Sigmoid colon (tissue), 7 donors: ENCODE measurements around the gene ALOX15B. TPM values are rescaled to one million over a fixed set of nuclear protein-coding genes. Genes with fewer than 3 reads are reported as not detected.
A peak's percentile ranks its signal among the peaks of the same experiment; 100 is the strongest.

Source experiments
- DNase-seq: peaks from one replicate; pipeline ENCODE4 v3.0.0-alpha.2; 2019
- H3K27ac ChIP-seq, 4 donors: fragments of 200-600 bp; sonication (generic); one replicate each; pipeline ENCODE4 v1.5.1; 2016 to 2019; ENCODE audit warnings: mild to moderate bottlenecking in 1 of 4
- H3K27me3 ChIP-seq, 3 donors: fragments of 200-600 bp; sonication (generic); one replicate each; pipeline ENCODE4 v1.5.1; 2019; ENCODE audit warnings: mild to moderate bottlenecking in 1 of 3
- H3K36me3 ChIP-seq, 4 donors: fragments of 200-600 bp; sonication (generic); one replicate each; pipeline ENCODE4 v1.5.1; 2016 to 2019
- H3K4me1 ChIP-seq, 4 donors: fragments of 200-600 bp; sonication (generic); one replicate each; pipeline ENCODE4 v1.5.1; 2017 to 2019
- H3K4me3 ChIP-seq, 4 donors: fragments of 200-600 bp; sonication (generic); one replicate each; pipeline ENCODE4 v1.5.1; 2017 to 2019; ENCODE audit warnings: mild to moderate bottlenecking in 2 of 4, moderate library complexity in 1 of 4
- H3K9me3 ChIP-seq, 4 donors: fragments of 200-600 bp in 3 of 4; sonication (generic) in 3 of 4; one replicate each; pipeline versions ENCODE4 v1.5.1 to v1.6.1; 2013 to 2019
- EP300 ChIP-seq, 4 donors: sonication (generic); formaldehyde crosslinking; IDR thresholded peaks; one replicate each; pipeline ENCODE4 v1.6.1; 2017; ENCODE audit warnings: antibody characterized with exemption in 4 of 4
- POLR2A ChIP-seq, 2 donors: fragments of 450-650 bp; IDR thresholded peaks; one replicate each; pipeline ENCODE4 v1.6.1; 2016; ENCODE audit warnings: antibody characterized with exemption in 2 of 2, mild to moderate bottlenecking in 2 of 2, moderate library complexity in 2 of 2
- POLR2AphosphoS5 ChIP-seq, 4 donors: sonication (generic); formaldehyde crosslinking; IDR thresholded peaks; one replicate each; pipeline ENCODE4 v1.6.1; 2017; ENCODE audit warnings: antibody characterized with exemption in 4 of 4
- WGBS, 2 donors: extraction: QIAGEN DNeasy Blood & Tissue Kit; methylation state at CpG; one replicate each; pipeline ENCODE4 v1.1.7; 2013; 5-methylcytosine and 5-hydroxymethylcytosine counted together
- intact Hi-C: fragments of 100-400 bp; cut with DNase I; formaldehyde crosslinking; loops from one replicate; pipeline ENCODE4 v1.15.1; 2023
- polyA plus RNA-seq, 3 donors: library from polyadenylated mRNA; stranded (reverse); fragments of 200-250 nt; gene quantifications; one replicate each; pipeline ENCODE4 v1.2.3, GENCODE V29; 2013
- total RNA-seq, 4 donors: library from RNA; depleted of rRNA; stranded (reverse); fragments of >200 nt; gene quantifications; one replicate each; pipeline ENCODE4 v1.1.0, GENCODE V29; 2016
- TF ChIP-seq, protein P1 (sequence below), 4 experiments: fragments of 450-650 bp in 3 of 4; fragments of 200-600 bp in 1 of 4; IDR thresholded peaks; one replicate each; pipeline ENCODE4 v1.5.1; 2016 to 2019; ENCODE audit warnings: antibody characterized with exemption in 4 of 4, mild to moderate bottlenecking in 3 of 4, moderate library complexity in 2 of 4
- donor health status: healthy with polysubstance abuse.
- donor health status: Bipolar disorder and iron deficiency.
- donor health status: healthy.

ALOX15B gene
- total and polyA plus RNA-seq, 7 donors = 1.2 to 5.3 (median 3.2) TPM

DNA sequence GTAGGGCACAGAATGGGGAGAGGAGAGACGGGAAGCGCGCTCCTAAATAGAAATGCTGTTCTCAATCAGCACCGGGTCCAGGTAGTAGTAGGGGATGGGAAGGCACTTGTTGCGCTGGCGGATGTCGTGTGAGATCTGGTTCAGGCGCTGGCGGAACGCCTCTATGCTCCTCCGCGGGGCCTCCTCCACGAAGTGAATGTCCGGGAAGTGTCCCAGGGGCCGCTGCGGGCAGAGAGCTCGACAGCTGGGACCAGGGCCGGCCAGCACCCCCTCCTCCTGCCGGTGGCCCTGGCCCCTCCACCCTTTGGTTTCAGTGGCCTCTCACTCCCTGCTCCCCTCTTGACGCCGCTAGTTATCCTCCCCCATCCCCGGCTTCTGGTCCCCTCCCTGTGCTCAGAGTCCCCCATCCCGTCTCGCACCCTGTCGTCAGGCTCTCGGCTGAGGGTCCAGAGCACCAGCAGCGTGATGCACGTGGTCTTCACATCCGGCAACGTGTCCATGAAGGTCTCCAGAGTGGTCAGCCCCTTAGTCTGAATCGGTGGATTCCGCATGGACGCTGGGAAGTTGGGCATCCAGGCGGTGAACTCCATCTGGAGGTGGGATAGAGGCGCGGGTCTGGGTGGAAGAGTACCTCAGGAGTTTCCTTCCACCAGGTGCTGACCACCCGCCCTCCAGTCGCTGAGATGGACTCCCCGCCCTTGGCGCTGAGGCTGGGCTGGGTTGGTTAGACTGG, 34.0 kb downstream of the ALOX15B start:
- Histone ChIP-seq H3K27ac (no peak overlapping the region), H3K4me3 (no peak overlapping the region), H3K9me3 (no peaks in the 10 kb centered on the region), H3K27me3 (peaks cover 16 to 76% (median 69%) of the 10 kb centered on the region in 3 donors), H3K36me3 (no peaks in the 10 kb centered on the region), H3K4me1 (peaks cover 0 to 20% (median 17%) of the 10 kb centered on the region in 4 donors)
- intact Hi-C loops = loop anchor here (10.0 kb wide), 1 partner anchor 232 kb away; no protein-coding TSS in a partner anchor
- TF ChIP-seq POLR2A (IDR thresholded peaks at IDR 0.05) (no peak), POLR2AphosphoS5 (IDR thresholded peaks at IDR 0.05) (no peak), EP300 (IDR thresholded peaks at IDR 0.05) (no peak)
- TF ChIP-seq, protein P1, sequence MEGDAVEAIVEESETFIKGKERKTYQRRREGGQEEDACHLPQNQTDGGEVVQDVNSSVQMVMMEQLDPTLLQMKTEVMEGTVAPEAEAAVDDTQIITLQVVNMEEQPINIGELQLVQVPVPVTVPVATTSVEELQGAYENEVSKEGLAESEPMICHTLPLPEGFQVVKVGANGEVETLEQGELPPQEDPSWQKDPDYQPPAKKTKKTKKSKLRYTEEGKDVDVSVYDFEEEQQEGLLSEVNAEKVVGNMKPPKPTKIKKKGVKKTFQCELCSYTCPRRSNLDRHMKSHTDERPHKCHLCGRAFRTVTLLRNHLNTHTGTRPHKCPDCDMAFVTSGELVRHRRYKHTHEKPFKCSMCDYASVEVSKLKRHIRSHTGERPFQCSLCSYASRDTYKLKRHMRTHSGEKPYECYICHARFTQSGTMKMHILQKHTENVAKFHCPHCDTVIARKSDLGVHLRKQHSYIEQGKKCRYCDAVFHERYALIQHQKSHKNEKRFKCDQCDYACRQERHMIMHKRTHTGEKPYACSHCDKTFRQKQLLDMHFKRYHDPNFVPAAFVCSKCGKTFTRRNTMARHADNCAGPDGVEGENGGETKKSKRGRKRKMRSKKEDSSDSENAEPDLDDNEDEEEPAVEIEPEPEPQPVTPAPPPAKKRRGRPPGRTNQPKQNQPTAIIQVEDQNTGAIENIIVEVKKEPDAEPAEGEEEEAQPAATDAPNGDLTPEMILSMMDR (IDR thresholded peaks at IDR 0.05) = no peak
- 10 to 72% methylated on average over 40 of the region's 40 CpGs for WGBS, 2 donors
- no peak for DNase-seq

DNA sequence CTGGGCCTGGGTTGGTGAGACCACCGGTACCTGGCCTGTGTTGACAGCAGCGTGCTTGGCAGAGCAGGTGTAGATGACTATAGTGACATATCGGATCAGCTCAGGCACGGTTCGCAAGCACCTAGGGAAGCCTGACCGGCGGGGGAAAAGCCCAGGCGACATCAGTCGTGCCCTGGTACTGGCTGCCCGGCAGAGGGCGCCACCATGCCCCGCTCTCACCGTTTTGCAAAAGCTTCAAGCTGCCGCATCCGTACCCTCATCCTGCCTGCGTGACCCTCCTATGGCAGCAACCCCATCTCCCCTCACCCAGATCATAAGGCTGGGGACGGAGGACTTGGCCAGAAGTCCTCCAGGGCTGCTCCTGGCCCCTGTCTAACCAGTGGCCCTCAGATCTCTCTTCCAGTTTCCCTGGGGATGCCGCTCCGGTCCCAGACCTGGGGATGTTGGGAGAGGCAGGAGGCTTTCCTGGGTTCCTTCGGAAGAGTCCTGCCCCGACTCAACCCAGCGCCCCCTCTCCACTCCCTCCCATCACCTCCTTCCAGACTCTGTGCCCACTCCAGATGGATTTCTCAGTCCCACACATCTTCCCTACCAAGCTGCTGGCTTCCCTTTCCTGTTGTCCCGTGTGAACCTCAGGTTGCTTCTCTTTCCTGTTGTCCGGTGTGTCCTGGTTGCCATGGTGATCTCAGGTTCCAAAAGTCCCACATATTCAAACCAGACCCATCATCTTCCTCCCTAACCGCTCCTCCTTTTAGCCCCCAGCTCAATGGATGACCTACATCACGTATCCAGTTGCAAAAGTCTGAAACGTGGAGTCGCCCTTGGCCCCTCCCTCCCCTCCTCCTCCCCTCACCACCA, 35.0 kb downstream of the ALOX15B start:
- peak; percentile 78 for DNase-seq
- Histone ChIP-seq H3K36me3 (no peaks in the 10 kb centered on the region), H3K9me3 (no peaks in the 10 kb centered on the region), H3K27me3 (peaks cover 16 to 86% (median 77%) of the 10 kb centered on the region in 3 donors), H3K4me3 (no peak overlapping the region), H3K4me1 (peaks cover 0 to 20% (median 17%) of the 10 kb centered on the region in 4 donors), H3K27ac (no peak overlapping the region)
- TF ChIP-seq, protein P1 (IDR thresholded peaks at IDR 0.05) = peak; percentile 17 to 86 (median 52)
- TF ChIP-seq POLR2A (IDR thresholded peaks at IDR 0.05) (no peak), POLR2AphosphoS5 (IDR thresholded peaks at IDR 0.05) (no peak), EP300 (IDR thresholded peaks at IDR 0.05) (no peak)
- intact Hi-C loops = loop anchor here (10.0 kb wide), 1 partner anchor 231 kb away; no protein-coding TSS in a partner anchor
- WGBS, 2 donors = 6 to 21% methylated on average over 28 of the region's 28 CpGs

DNA sequence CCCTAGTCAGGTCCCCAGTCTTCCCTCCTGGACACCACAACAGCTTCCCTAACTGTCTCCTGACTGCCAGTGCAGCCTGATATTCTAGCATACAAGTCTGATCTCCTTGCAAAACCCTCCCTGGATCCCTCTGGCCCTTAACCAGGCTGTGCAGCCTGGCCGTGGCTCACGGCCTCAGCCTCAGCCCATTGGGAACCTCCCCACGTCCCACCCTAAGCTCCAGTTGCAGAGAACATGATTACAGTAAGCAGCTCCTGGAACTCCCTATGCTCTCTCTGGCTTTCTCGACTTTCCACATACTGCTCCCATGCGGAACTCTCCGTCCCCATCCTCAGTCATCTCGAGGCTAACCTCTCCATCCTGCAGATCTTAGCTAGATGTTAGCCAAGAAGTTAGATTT, 35.7 kb downstream of the ALOX15B start:
- WGBS, 2 donors = 70 to 85% methylated on average over 7 of the region's 7 CpGs
- intact Hi-C loops = loop anchor here (10.0 kb wide), 1 partner anchor 230 kb away; no protein-coding TSS in a partner anchor
- peaks cover 21 to 93% (median 82%) of the 10 kb centered on the region in 3 donors for H3K27me3 ChIP-seq
- H3K27ac ChIP-seq = no peak overlapping the region
- no peak overlapping the region for H3K4me3 ChIP-seq
- peaks cover 0 to 26% (median 22%) of the 10 kb centered on the region in 4 donors for H3K4me1 ChIP-seq
- no peaks in the 10 kb centered on the region for H3K36me3 ChIP-seq
- peak; percentile 20 for DNase-seq
- H3K9me3 ChIP-seq = no peaks in the 10 kb centered on the region
- TF ChIP-seq EP300 (IDR thresholded peaks at IDR 0.05) = no peak
- TF ChIP-seq, protein P1 (IDR thresholded peaks at IDR 0.05) = no peak

DNA sequence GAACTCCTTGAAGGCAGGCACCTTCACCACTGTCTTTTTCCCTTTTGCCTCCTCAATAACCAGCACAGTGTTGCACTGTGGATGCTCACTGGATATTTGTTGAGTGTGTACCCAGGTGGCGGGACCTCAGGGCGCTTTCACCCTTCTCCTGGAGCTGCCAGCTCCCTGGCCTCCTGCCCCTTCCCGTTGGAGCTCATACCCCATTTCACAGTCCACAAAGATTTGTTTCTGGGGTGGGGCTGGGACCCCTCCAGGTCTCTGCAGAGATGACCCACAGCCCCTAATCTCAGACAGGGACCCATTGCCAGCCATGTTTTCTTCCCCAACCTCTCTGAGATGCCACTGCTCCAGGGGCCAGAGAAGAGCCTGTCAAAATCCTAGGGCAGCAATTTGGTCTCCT, 36.2 kb downstream of the ALOX15B start:
- intact Hi-C loops = loop anchor here (10.0 kb wide), 1 partner anchor 230 kb away; no protein-coding TSS in a partner anchor
- Histone ChIP-seq H3K4me3 (no peak overlapping the region), H3K4me1 (peaks cover 0 to 31% (median 26%) of the 10 kb centered on the region in 4 donors), H3K36me3 (no peaks in the 10 kb centered on the region), H3K27ac (no peak overlapping the region), H3K27me3 (peaks cover 22 to 95% (median 83%) of the 10 kb centered on the region in 3 donors), H3K9me3 (no peaks in the 10 kb centered on the region)
- peak; percentile 53 for DNase-seq
- TF ChIP-seq POLR2A (IDR thresholded peaks at IDR 0.05) (no peak), EP300 (IDR thresholded peaks at IDR 0.05) (no peak), POLR2AphosphoS5 (IDR thresholded peaks at IDR 0.05) (no peak)
- TF ChIP-seq, protein P1 (IDR thresholded peaks at IDR 0.05) = no peak
- 91 to 93% methylated on average over 3 of the region's 3 CpGs for WGBS, 2 donors
